ENCODE data around the gene SPX.

The SPX gene, protein sequence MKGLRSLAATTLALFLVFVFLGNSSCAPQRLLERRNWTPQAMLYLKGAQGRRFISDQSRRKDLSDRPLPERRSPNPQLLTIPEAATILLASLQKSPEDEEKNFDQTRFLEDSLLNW

DNA sequence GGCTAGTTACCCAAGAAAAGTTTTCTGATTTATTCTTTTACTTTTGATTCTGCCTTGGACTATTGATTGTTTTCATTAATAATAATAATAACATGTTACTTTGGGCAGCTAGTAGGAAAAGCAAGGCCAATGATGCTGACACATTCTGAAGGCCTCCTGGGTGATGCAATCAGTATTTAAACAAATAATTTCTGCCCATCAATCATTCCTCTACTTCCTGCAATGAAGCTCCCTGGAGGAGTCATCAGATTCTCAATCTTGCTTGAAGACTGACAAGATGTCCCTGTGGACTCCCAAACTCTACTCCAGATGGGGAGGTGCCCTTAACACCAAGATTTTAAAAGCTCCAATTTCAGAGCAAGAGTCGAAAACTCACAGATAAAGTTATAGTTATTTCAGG lies at the start of gene SPX:
TSS of gene SPX (plus strand) at position 244 of the 400 bp plus-strand sequence. CDS start 177 bp downstream, outside the sequence.
- no peak for FAIRE-seq

DNA sequence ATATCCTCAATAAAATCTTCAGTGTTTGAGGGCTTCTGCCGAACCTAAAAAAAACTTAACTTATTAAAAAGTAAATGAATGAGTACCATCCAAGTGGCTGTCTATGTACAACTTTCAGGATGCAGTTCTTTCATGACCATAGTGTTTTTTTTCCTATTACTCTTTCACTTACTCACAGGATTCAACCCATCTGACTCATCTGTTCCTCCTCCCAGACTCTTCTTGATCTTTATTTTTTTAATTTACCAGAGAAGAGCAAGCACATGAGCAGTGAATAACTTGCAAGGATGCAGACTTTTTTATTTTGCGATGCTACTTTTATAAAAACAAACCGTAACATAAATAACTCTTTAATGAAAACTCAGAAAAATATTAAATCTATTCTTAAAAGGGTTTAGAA lies 49.1 kb upstream of the SPX start:
- FAIRE-seq, result no peak

GRCh38 chr12:21478756-21479455 lies 47.2 kb upstream of the SPX start:
- no peak for FAIRE-seq

DNA sequence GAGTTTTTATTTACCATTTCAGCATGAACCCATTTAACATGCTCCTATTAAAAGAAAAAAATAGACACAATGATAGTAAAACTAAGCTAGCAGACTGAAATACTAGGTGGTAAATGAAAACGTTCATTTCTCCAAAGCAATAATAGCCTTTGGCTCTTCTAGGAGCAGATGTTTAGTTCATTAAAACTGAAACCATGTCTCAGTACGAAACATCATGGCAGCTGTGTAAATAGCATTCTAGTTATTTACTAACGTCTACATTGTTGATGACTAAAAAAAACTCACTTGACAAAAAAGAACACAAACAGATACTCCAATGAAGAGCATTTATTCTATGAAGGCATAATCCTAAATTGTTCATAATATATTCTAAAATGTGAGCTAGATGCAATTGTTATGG lies 42.6 kb upstream of the SPX start:
- FAIRE-seq, result no peak

GRCh38 chr12:21485998-21486397 lies 40.1 kb upstream of the SPX start:
- no peak for FAIRE-seq

DNA sequence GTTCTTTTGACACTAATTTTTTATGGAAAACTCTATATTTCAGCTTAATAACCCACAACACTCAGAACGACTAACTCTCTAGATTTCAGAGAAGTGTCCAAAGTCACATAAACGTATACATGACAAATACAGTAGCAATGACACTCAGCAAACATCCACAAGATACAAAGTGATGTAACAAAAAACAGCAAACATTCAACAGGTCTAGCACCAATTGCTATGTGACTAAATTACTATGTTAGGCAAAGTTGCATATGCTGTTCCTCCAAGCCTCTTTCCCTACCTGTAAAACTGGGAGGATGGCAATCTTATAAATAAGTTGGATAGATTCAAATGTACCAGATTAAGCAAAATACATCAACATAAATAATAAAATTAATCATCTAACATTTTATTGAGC lies 26.3 kb upstream of the SPX start:
- FAIRE-seq, result no peak

GRCh38 chr12:21500786-21501257 lies 25.3 kb upstream of the SPX start:
- FAIRE-seq, result no peak

GRCh38 chr12:21501258-21502163 lies 24.6 kb upstream of the SPX start, which contains the start of the genes GOLT1B and RECQL:
Gene GOLT1B, plus strand, starts transcription at chr12:21501789. Its CDS starts 135 bp downstream, at chr12:21501924.
Gene RECQL, minus strand, starts transcription at chr12:21501635. Its CDS starts 2,065 bp downstream, at chr12:21499570.
- FAIRE-seq, result peak; percentile 93

DNA sequence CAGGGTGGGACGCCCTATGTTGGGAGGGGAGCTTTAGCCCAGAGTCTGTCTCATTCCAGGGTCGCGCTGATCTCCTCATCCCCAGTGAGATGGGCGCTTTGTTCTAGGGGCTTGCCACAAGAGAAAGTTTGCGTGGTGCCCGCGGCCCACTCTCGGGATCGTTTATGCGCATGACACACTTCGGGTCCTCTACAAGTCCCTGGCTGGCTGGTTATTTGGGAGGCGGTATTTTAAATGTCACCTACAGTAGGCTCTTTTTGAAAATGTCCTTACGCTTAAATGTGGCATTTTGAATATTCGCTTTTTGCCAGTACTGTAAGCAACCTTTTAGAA lies 24.0 kb upstream of the SPX start:
- FAIRE-seq, result no peak

DNA sequence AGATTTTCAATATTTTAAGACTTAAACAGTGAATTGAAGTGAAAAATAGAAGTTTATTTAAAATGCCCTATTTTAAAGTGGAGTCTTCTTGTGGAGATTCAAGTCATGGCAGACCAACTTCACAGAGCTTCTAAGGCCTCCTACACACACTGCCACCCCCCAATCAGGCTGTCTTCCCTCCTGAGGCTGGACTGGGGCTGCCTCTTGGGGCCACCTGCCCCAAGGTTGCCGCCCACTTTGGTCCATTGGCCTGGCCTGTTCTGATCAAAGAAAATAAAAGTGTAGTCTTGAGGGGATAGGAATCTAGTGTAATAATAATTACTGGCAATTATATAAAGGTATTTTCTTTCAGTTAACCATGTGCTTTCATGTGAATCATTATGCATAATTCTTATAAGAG lies 23.2 kb upstream of the SPX start:
- FAIRE-seq, result no peak

- FAIRE-seq, result no peak
Observed at GRCh38 chr12:21505888-21506287, 20.2 kb upstream of the SPX start.

DNA sequence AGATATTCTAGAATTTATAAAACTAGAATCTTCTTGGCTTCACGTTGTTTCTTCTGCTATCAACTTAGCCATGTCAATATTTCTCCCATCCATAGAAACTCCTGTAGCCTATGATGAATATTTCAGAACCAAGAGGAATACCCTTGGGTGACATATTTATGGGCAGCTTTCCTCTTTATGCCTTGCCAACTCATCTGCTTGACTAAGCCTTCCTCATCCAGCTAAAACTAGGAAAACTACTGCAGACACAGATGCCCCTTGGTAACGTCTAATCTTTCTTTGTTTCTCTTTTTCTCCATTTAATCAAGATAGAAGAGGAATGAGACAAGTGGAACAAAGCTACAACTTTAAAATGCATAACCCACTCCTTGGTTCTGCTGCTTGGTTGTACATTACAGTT lies 18.2 kb upstream of the SPX start:
- no peak for FAIRE-seq

DNA sequence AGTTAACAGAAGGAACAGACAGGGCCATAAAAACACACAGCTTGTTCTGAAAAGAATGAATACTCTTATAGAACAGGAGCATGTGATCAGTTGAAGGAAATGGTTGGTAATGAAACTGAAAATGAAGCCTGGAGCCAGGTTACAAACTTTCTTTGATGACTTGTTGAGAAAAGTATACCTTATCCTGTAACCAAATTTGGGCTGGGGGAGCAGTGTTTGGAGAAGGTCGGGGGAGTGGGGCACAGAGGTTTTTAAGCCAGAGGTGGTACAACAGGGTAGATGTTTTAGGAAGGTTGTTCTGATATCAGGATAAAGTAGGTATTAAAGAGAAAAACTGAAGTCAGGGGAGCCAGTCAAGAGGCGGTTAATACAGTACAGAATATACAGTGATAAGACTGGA lies 16.3 kb upstream of the SPX start:
- FAIRE-seq, result no peak

DNA sequence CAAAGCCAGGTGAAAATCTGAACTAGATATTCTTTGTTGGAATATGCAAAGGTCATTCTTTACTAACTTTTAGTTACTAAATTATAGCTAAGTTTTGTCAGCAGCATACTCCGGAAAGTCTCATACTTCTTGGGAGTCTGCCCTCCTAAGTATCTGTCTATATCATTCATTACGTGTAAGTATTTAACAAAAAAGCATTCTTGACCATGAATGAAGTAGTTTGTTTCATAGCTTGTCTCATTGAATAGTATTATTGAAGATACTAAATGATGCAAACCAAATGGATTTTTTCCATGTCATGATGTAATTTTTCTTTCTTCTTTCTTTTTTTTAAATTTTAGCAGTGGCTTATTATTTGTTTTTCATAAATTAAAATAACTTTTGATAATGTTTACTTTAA lies 9.8 kb upstream of the SPX start:
- no peak for FAIRE-seq

- no peak for FAIRE-seq
Observed at GRCh38 chr12:21518451-21518850, 7.6 kb upstream of the SPX start.

GRCh38 chr12:21521541-21521940 lies 4.6 kb upstream of the SPX start:
- no peak for FAIRE-seq

- no peak for FAIRE-seq
Observed at GRCh38 chr12:21523148-21523547, 2.9 kb upstream of the SPX start.

GRCh38 chr12:21526721-21527345 lies 737 bp downstream of the SPX start:
- FAIRE-seq, result no peak

GRCh38 chr12:21527451-21528180 lies 1.5 kb downstream of the SPX start:
- no peak for FAIRE-seq

DNA sequence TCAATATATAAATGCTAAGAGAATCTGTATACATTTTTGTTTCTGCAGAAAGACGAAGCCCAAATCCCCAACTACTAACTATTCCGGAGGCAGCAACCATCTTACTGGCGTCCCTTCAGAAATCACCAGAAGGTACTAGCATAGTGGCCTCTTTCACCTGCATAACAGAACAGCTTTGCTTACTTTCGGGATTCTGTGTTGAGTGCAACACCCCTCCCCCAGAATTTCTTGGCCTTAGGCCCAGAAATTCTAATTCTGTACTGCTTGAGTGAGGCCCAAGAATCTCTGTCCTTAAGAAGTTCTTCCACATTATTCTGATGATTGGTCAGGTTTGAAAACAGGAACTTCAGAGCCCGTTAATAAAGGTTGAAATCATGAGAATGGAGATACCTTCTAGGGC lies 2.9 kb downstream of the SPX start:
- no peak for FAIRE-seq

DNA sequence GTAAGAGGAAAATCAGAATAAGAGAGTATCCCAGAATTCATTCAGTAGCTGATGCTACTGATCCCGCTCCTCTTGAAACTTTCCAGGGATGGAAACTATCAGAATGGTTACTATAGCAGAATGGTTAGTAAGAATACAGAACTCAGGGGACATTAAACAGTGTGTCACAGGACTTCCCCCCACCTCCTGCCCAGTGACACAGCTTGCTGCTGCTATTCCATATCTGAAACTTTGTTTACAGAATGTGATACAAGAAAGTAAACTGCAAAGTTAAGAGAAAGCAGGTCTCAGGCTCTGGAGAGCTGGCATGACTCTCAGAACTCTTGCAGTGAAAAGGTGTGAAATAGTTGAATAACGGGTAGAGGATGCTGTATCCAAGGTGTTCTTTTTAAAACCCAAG lies 3.4 kb downstream of the SPX start:
- FAIRE-seq, result no peak

DNA sequence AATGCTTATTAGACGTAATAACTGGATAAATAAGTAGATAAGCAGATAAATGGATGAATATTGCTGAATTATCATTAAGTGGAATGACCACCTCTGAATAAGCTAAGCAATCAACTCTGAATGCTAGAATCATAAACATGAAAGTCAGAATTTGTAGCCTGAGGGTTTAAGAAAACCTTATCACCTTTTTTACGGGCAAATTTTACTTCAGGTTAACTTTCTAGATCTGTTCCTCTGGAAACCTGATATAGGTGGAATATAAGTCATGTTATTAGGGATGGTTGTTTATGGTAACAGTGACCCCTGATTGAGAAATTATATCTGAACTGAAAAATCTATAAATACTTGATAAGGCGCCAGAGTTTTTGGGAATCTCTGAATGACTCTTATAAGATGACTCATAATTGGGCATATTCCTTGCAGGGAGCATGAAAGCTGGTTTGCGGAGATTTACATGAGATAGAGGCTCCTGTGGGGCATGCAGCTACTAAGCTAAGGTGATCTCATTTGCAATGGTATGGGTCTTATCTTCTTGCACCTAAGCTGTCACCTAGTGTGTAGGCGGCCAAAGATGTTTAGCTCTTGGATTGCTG lies 12.1 kb downstream of the SPX start:
- no peak for FAIRE-seq
